Measurements from ENCODE around the gene UBL4A.

The UBL4A gene

GRCh38 chrX:154519389-154519788 lies 33.0 kb upstream of the UBL4A start:
- Histone ChIP-seq H3K79me2 (ENCODE audit: control insufficient read depth, insufficient read depth, low read length, unreplicated experiment) (peaks cover 8% of the 10 kb centered on the region), H3K36me3 (ENCODE audit: insufficient read depth, low read length) (no peaks in the 10 kb centered on the region), H3K27me3 (ENCODE audit: insufficient read depth, low read length) (no peaks in the 10 kb centered on the region), H3K27ac (ENCODE audit: low read depth, low read length) (no peak overlapping the region), H2AFZ (ENCODE audit: low read length, unreplicated experiment) (no peak overlapping the region), H3K4me1 (ENCODE audit: control insufficient read depth, insufficient read depth, low read length, unreplicated experiment) (no peaks in the 10 kb centered on the region), H3K4me3 (ENCODE audit: low read depth, low read length) (no peak overlapping the region)

DNA sequence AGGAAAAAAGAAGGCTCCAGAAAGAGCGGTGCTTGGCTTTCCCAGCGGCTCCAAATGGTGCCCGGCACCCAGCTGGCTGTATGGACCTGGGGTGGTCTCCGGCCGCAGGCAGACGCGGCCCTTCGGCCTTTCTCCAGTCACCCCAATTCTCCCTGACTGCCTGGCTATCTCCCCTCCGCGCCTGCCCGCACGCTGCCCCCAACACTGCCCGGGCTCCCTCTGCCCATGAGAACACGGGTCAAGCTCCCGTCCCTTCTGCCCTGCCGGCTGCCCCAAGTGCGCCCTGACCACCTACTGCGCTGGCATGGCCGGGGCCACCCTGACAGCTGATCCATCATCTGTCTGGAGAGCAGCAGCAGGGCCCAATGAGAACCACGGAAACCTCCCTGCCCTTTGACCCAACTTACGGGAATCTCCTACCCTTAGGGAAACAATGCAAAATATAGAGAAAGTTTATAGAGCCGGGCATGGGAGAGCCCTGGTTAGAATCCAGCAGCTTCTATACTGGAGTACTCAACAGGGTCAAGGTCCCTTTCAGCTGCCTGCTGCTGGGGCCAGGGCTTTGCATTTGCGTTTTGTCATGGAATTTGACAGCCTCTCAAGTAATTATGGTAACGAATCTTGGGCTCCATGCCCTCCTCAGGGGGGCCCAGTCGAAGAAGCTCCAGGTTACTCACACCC lies 30.8 kb upstream of the UBL4A start:
- peaks cover 8% of the 10 kb centered on the region for H3K79me2 ChIP-seq (ENCODE audit: control insufficient read depth, insufficient read depth, low read length, unreplicated experiment)
- H3K27me3 ChIP-seq (ENCODE audit: insufficient read depth, low read length): no peaks in the 10 kb centered on the region
- H3K4me3 ChIP-seq (ENCODE audit: low read depth, low read length): peak overlapping the region; percentile 84
- H3K27ac ChIP-seq (ENCODE audit: low read depth, low read length): peak overlapping the region; percentile 53; the same call in 1 of the 2 replicates
- peak overlapping the region; percentile 91 for H2AFZ ChIP-seq (ENCODE audit: low read length, unreplicated experiment)
- H3K4me1 ChIP-seq (ENCODE audit: control insufficient read depth, insufficient read depth, low read length, unreplicated experiment): no peaks in the 10 kb centered on the region
- no peaks in the 10 kb centered on the region for H3K36me3 ChIP-seq (ENCODE audit: insufficient read depth, low read length)

GRCh38 chrX:154516656-154517100 lies 30.3 kb upstream of the UBL4A start:
- Histone ChIP-seq H3K27me3 (ENCODE audit: insufficient read depth, low read length) (no peaks in the 10 kb centered on the region), H2AFZ (ENCODE audit: low read length, unreplicated experiment) (peak overlapping the region; percentile 91), H3K36me3 (ENCODE audit: insufficient read depth, low read length) (no peaks in the 10 kb centered on the region), H3K4me3 (ENCODE audit: low read depth, low read length) (peak overlapping the region; percentile 84), H3K27ac (ENCODE audit: low read depth, low read length) (peak overlapping the region; percentile 53), H3K4me1 (ENCODE audit: control insufficient read depth, insufficient read depth, low read length, unreplicated experiment) (no peaks in the 10 kb centered on the region), H3K79me2 (ENCODE audit: control insufficient read depth, insufficient read depth, low read length, unreplicated experiment) (peaks cover 8% of the 10 kb centered on the region)

DNA sequence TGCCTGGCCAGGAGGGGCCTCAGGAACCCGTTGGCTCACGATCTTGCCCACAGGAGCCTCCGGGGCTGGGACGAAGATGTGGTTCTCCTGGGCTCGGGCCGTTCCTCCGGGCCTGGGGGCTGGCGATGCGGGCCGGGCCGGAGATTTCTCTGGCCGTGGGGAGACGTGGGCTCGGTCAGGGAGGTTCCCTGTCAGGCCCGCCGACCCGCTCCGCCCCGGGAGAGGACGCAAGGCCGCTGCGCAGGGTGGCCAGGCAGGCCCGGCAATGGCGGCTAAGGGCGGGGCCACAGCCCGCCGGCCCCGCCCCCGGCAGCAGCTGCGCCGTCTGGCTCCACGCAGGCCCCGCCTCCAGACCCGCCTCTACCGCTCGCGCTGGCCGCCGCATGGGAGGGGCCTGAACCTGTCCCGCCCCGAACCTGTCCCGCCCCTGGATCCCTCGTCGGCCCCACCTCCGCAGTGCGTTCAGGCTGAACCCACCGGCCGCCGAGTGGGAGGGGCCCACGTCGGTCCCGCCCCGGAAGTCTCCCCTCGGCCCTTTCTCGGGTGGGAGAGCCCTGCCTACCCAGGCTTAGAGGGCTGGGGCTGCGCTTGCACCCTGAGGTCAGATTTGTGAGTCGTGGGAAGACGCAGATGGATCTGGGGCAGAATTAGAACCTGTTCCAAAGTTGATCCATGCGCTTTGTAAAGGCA lies 29.7 kb upstream of the UBL4A start, which contains the start of gene FAM3A:
Gene FAM3A, minus strand, starts transcription at position 267 of the 690 bp plus-strand sequence. CDS start 460 bp downstream, outside the sequence.
- peak within 1 kb of the TSS; percentile 84 for H3K4me3 ChIP-seq (ENCODE audit: low read depth, low read length)
- H3K27ac ChIP-seq (ENCODE audit: low read depth, low read length): peak within 1 kb of the TSS; percentile 53
- peak within 1 kb of the TSS; percentile 91 for H2AFZ ChIP-seq (ENCODE audit: low read length, unreplicated experiment)
- no peaks in the 10 kb centered on the region for H3K27me3 ChIP-seq (ENCODE audit: insufficient read depth, low read length)
- no peaks in the 10 kb centered on the region for H3K4me1 ChIP-seq (ENCODE audit: control insufficient read depth, insufficient read depth, low read length, unreplicated experiment)
- no peaks in the 10 kb centered on the region for H3K36me3 ChIP-seq (ENCODE audit: insufficient read depth, low read length)
- peaks cover 8% of the 10 kb centered on the region for H3K79me2 ChIP-seq (ENCODE audit: control insufficient read depth, insufficient read depth, low read length, unreplicated experiment)

GRCh38 chrX:154515090-154515965 lies 28.9 kb upstream of the UBL4A start:
- H3K79me2 ChIP-seq (ENCODE audit: control insufficient read depth, insufficient read depth, low read length, unreplicated experiment): peaks cover 8% of the 10 kb centered on the region
- H3K27ac ChIP-seq (ENCODE audit: low read depth, low read length): peak overlapping the region; percentile 33; the same call in 1 of the 2 replicates
- H3K36me3 ChIP-seq (ENCODE audit: insufficient read depth, low read length): no peaks in the 10 kb centered on the region
- H2AFZ ChIP-seq (ENCODE audit: low read length, unreplicated experiment): no peak overlapping the region
- H3K4me1 ChIP-seq (ENCODE audit: control insufficient read depth, insufficient read depth, low read length, unreplicated experiment): no peaks in the 10 kb centered on the region
- H3K27me3 ChIP-seq (ENCODE audit: insufficient read depth, low read length): no peaks in the 10 kb centered on the region
- peak overlapping the region; percentile 78 for H3K4me3 ChIP-seq (ENCODE audit: low read depth, low read length)

DNA sequence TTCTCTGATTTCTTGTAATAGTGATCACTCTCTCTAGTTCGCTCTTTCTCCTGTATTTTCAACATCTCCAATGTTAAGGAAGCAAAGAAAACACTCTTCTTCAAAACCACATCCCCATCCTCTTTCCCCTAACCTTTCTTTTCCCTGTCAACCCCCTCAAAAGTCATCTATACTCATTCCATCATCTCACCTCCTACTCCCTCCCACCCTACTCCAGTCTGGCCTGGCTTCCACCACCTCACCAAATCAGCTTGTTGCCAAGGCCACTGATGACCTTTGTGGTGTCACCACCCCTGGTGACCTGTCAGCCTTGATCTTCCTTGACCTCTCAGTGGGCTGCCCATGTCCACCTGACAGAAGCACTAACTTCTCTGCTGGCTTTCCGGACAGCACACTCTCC lies 27.3 kb upstream of the UBL4A start:
- Histone ChIP-seq H3K36me3 (ENCODE audit: insufficient read depth, low read length) (no peaks in the 10 kb centered on the region), H2AFZ (ENCODE audit: low read length, unreplicated experiment) (no peak overlapping the region), H3K4me1 (ENCODE audit: control insufficient read depth, insufficient read depth, low read length, unreplicated experiment) (no peaks in the 10 kb centered on the region)

GRCh38 chrX:154512879-154513553 lies 26.6 kb upstream of the UBL4A start:
- Histone ChIP-seq H3K27ac (ENCODE audit: low read depth, low read length) (no peak overlapping the region), H3K4me3 (ENCODE audit: low read depth, low read length) (no peak overlapping the region), H3K4me1 (ENCODE audit: control insufficient read depth, insufficient read depth, low read length, unreplicated experiment) (no peaks in the 10 kb centered on the region), H3K27me3 (ENCODE audit: insufficient read depth, low read length) (no peaks in the 10 kb centered on the region), H3K36me3 (ENCODE audit: insufficient read depth, low read length) (no peaks in the 10 kb centered on the region), H3K79me2 (ENCODE audit: control insufficient read depth, insufficient read depth, low read length, unreplicated experiment) (peaks cover 8% of the 10 kb centered on the region), H2AFZ (ENCODE audit: low read length, unreplicated experiment) (no peak overlapping the region)

More for the DNA sequence above, 27.3 kb upstream of the UBL4A start:
- H3K27ac ChIP-seq (ENCODE audit: low read depth, low read length): no peak overlapping the region
- H3K79me2 ChIP-seq (ENCODE audit: control insufficient read depth, insufficient read depth, low read length, unreplicated experiment): peaks cover 8% of the 10 kb centered on the region
- no peak overlapping the region for H3K4me3 ChIP-seq (ENCODE audit: low read depth, low read length)
- no peaks in the 10 kb centered on the region for H3K27me3 ChIP-seq (ENCODE audit: insufficient read depth, low read length)

- no peak overlapping the region for H3K4me3 ChIP-seq (ENCODE audit: low read depth, low read length)
- H3K27me3 ChIP-seq (ENCODE audit: insufficient read depth, low read length): no peaks in the 10 kb centered on the region
- no peak overlapping the region for H3K27ac ChIP-seq (ENCODE audit: low read depth, low read length)
- no peaks in the 10 kb centered on the region for H3K36me3 ChIP-seq (ENCODE audit: insufficient read depth, low read length)
- H3K4me1 ChIP-seq (ENCODE audit: control insufficient read depth, insufficient read depth, low read length, unreplicated experiment): no peaks in the 10 kb centered on the region
- peaks cover 8% of the 10 kb centered on the region for H3K79me2 ChIP-seq (ENCODE audit: control insufficient read depth, insufficient read depth, low read length, unreplicated experiment)
- H2AFZ ChIP-seq (ENCODE audit: low read length, unreplicated experiment): no peak overlapping the region
These were observed 25.3 kb upstream of the UBL4A start for GRCh38 chrX:154511761-154512160.

DNA sequence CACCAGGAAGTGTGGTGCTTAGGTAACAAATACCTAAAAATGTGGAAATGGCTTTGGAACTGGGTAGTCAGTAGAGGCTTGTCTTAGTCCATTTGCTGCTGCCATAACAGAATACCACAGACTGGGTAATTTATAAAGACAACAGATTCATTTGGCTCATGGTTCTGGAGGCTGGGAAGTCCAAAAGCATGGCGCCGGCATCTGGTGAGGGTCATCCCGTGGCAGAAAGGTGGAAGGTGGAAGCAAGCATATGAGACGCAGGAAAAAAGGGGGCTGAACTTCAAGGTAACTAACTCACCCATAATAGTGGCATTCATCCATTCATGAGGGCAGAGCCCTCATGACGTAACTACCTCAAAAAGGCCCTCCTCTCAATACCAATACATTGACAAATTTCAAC lies 23.0 kb upstream of the UBL4A start:
- Histone ChIP-seq H3K36me3 (ENCODE audit: insufficient read depth, low read length) (no peaks in the 10 kb centered on the region), H3K27me3 (ENCODE audit: insufficient read depth, low read length) (no peaks in the 10 kb centered on the region), H2AFZ (ENCODE audit: low read length, unreplicated experiment) (no peak overlapping the region), H3K27ac (ENCODE audit: low read depth, low read length) (no peak overlapping the region), H3K79me2 (ENCODE audit: control insufficient read depth, insufficient read depth, low read length, unreplicated experiment) (no peaks in the 10 kb centered on the region), H3K4me3 (ENCODE audit: low read depth, low read length) (no peak overlapping the region), H3K4me1 (ENCODE audit: control insufficient read depth, insufficient read depth, low read length, unreplicated experiment) (peaks cover 12% of the 10 kb centered on the region)

GRCh38 chrX:154508384-154508745 lies 21.9 kb upstream of the UBL4A start:
- no peaks in the 10 kb centered on the region for H3K79me2 ChIP-seq (ENCODE audit: control insufficient read depth, insufficient read depth, low read length, unreplicated experiment)
- peaks cover 12% of the 10 kb centered on the region for H3K4me1 ChIP-seq (ENCODE audit: control insufficient read depth, insufficient read depth, low read length, unreplicated experiment)
- no peak overlapping the region for H2AFZ ChIP-seq (ENCODE audit: low read length, unreplicated experiment)
- no peaks in the 10 kb centered on the region for H3K36me3 ChIP-seq (ENCODE audit: insufficient read depth, low read length)
- no peak overlapping the region for H3K4me3 ChIP-seq (ENCODE audit: low read depth, low read length)
- no peaks in the 10 kb centered on the region for H3K27me3 ChIP-seq (ENCODE audit: insufficient read depth, low read length)
- no peak overlapping the region for H3K27ac ChIP-seq (ENCODE audit: low read depth, low read length)

All from ACC112 (cell line).